Endothelial cell of umbilical vein (primary cell): ENCODE measurements around the gene CDK5.

Experiments used
- CTCF ChIP-seq, 2 donors: IDR thresholded peaks; 1 replicate in 1 of 2; 2 replicates in 1 of 2; pipeline ENCODE4 v1.5.1; 2011; ENCODE audit warnings: low read length in 2 of 2, mild to moderate bottlenecking in 2 of 2, moderate library complexity in 2 of 2, control low read depth in 1 of 2, inconsistent platforms in 1 of 2, low read depth in 1 of 2; ENCODE audit not compliant: insufficient read depth in 1 of 2; ENCODE audit errors: extremely low read depth in 1 of 2
- FOS ChIP-seq: IDR thresholded peaks from 2 replicates; pipeline ENCODE4 v1.6.1; 2011; ENCODE audit warnings: mild to moderate bottlenecking, low read length, moderate library complexity, borderline replicate concordance; ENCODE audit not compliant: insufficient read depth
- GATA2 ChIP-seq: IDR thresholded peaks from 2 replicates; pipeline ENCODE4 v1.7.0; 2011; ENCODE audit warnings: low read depth, mild to moderate bottlenecking, moderate library complexity, mixed read lengths, low read length; ENCODE audit not compliant: insufficient read length, insufficient read depth
- POLR2A ChIP-seq: IDR thresholded peaks from 2 replicates; pipeline ENCODE4 v1.6.1; 2012; ENCODE audit warnings: low read depth, mild to moderate bottlenecking, control low read depth, low read length

- TF ChIP-seq CTCF (IDR thresholded peaks at IDR 0.05; ENCODE audit: extremely low read depth in 1 of 2, insufficient read depth in 1 of 2, low read depth in 1 of 2, low read length in 2 of 2) (no peak), GATA2 (no peak), FOS (no peak), POLR2A (no peak)
Measured at GRCh38 chr7:151018421-151019129, 39.1 kb downstream of the CDK5 start.
